ENCODE data around the gene LMO2.
A peak's percentile ranks its signal among the peaks of the same experiment; 100 is the strongest.

LMO2 gene

DNA sequence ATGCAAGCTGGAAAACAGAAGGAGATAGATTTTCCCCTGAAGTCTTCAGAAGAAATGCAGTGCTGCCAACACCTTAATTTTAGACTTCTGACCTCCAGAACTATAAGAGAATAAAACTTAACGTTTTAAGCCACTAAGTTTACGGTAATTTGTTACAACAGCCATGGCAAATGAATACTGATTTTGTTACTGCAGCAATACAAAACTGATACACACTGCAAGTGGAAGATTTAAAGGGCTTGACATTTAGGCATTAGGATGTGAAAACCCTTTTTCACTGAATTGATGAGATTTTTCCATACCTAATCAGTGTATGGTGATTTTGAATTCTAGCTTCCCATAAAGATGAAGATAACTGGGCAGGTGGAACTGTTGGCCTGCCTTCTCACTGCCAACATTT lies 22.1 kb upstream of the LMO2 start:
- no peak for DNase-seq (ENCODE audit: low read depth)

- no peak for DNase-seq (ENCODE audit: low read depth)
Observed at GRCh38 chr11:33912405-33913361, 20.8 kb upstream of the LMO2 start.

DNA sequence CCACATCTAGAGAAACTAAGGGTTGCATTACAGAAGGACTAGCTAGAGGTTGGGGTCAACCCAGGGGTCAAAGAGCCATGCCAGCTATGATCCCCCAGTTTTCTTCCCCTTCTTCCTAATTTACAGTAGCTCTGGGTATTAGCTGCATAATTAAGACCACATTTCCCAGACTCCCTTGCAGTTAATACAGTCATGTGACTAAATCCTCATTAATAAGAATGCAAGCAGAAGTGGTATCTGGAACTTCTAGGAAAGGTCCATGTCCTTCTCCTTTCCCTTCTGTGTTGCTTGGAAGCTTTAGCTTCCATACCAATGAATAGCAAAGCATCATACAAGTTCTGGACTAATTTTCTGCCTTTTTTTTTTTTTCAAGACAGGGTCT lies 19.1 kb upstream of the LMO2 start:
- DNase-seq (ENCODE audit: low read depth), result no peak

DNA sequence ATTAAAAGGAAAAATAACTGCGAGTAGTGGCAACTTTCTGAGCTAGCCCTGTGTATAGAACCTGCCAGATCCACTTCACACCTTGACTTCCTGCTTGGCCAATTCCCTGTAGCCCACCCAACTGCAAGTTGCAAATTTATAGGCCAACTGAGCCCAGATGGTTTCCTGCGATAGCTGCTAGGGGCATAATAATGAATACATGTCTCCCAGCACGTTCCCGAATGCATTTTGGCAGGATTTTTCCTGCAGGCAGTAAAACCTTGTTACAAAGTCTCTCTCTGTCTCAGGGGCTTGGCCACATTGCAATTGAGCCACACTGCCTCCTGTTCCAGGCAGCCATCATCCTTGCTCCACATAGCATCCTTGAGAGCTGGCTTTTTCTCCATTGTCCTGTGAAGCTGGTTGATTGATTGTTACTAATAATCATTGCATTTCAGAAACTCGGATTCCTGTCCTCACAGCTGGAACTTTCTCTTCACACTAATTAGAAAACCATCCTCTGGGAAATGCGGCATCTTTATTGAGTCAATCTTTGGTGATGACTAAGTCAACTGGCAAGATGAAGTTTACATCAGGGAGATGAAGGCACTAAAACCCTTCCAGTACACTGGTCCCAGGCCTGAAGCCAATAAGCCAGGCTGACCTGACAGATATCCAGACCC lies 18.6 kb upstream of the LMO2 start:
- no peak for DNase-seq (ENCODE audit: low read depth)

GRCh38 chr11:33909552-33909951 lies 17.7 kb upstream of the LMO2 start:
- no peak for DNase-seq (ENCODE audit: low read depth)

DNA sequence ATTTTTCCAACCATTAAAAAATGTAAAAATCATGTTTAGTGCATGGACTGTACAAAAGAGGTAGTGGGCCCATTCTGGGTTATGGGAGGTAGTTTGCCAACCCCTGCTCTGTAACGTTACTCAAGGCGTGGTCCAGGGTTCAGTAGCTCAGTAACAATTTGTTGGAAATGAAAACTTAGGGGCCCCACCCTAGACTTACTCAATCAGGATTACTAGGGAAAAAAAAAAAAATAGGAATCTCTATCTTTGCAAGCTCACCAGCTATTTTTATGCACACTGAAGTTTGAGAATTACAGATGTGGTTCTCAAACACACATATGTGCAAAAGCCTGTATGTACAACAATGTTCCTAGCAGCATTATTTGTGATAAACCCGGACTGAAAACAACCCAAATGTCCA lies 17.3 kb upstream of the LMO2 start:
- DNase-seq (ENCODE audit: low read depth), result no peak

GRCh38 chr11:33907421-33907820 lies 15.5 kb upstream of the LMO2 start:
- no peak for DNase-seq (ENCODE audit: low read depth)

DNA sequence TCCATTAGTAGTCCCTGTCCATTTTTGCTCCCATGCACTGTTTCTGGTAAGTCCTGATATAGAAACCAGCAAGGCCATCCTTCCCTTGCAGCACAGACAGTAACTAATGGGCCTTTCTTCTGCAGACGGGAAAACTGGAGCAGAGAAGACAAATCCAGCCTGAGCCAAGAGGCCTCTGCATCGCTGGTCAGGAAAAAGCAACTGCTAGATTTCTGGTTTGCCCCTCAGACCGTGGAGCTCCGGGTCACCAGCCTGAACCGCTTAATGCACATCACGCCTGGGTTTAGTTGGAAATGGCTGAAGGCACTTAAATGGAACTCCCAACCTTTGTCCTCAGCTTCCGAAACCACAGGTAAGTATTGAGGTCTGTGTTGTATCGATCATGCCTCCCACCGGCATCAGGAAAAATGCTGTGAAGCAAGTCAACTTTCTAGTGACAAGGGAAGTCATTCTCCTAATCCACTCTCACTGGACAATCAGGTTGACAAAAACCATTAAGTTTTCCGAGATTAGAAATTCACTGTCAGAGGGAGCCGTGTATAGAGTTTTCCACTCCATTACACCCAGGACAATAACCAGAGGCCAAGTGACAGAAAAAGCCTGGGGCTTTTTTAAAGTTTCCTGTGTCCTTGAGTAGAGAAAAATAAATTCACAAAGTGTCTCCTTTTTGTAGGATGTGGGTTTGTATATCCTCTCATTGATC lies 14.8 kb upstream of the LMO2 start:
- no peak for DNase-seq (ENCODE audit: low read depth)

GRCh38 chr11:33904102-33904501 lies 12.2 kb upstream of the LMO2 start:
- DNase-seq (ENCODE audit: low read depth), result no peak

DNA sequence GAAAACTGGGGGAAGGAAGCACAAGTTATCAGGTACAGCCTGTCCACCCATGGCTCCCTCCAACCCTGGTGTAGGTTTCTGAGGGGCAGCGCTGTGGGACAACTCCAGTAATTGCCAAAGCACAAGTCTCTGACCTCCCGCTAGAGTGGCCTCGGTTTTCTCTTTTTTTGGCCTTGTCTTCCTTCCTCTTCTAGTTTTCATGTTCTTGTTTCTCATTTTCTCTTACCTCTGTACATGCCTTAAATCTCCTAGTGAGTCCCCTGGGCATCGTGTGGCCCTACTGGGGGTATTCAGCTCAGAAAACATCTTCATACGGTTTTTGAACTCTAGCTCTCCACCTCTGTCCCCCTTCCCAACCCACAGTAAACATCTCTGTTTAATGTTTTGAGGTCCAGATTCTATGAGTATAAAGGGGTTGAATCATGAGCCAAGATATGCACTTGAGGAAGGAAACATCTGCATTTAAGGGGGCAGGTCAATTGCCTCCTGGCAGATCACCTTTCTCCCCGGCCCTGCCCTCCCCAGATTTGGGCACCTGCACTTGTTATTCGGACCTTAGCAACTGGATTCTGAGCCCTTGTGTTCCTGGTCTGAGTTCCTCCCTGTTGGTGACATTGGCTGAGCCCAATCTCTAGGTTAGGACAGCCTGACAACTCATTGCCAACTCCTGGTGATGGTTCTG lies 8.4 kb upstream of the LMO2 start:
- no peak for DNase-seq (ENCODE audit: low read depth)

DNA sequence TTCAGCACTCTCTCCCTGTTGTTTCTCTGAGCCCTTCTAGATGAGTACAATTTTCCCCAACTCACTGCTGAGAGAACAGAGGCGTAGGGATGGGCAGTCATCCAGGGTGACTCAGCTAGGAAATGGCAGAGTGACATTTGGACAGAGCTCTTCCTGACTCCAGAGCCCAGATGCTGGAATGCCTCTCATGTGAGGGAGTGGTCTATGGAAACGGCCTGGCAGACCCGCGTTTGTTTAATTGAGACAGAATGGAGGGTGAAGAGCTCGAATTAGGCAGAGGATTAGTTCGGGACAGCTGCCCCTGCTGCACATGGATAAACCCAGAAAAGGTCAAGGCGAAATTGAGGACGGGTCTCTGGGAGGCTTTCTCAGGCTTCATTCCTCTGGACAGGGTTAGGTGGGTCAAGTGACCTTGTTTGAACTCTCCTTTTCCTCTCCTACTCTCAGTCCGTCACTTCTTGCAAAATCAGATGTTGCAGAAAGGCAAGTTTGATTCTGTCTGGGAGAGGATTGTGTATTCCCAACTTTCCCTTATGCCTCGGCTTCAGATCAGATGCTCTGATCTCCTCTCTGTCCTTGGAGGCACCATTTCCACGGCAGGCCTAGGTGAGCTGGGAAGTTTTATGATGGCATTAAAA lies 7.6 kb upstream of the LMO2 start:
- DNase-seq (ENCODE audit: low read depth), result no peak

GRCh38 chr11:33898957-33899356 lies 7.1 kb upstream of the LMO2 start:
- DNase-seq (ENCODE audit: low read depth), result no peak

DNA sequence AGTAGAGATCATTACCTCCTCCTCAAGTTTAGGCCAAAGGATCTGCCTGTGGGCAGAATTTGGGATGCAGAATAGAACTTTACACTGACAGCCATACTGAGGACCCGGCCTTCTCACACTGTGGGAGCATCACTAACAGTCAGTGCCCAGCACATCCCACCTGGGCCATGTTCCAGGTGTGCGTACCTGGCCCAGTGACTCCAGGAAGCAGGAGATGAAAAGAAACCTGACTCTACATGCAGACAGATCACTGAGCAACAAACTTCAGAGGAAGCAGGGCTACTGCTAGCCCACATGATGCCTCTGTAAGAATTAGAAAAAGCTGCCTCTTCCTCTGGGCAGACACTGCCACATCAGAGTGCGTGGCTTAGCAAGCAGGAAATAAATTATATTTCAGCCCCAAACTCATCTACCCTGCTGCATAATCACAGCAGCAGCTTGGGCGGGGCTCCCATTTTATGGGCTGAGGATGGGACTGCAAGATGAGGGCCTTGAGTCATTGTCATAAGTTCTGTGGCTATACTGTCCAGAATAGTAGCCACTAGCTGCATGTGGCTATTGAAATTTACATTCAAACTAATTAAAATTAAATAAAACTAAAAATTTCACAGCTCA lies 6.0 kb upstream of the LMO2 start:
- no peak for DNase-seq (ENCODE audit: low read depth)

DNA sequence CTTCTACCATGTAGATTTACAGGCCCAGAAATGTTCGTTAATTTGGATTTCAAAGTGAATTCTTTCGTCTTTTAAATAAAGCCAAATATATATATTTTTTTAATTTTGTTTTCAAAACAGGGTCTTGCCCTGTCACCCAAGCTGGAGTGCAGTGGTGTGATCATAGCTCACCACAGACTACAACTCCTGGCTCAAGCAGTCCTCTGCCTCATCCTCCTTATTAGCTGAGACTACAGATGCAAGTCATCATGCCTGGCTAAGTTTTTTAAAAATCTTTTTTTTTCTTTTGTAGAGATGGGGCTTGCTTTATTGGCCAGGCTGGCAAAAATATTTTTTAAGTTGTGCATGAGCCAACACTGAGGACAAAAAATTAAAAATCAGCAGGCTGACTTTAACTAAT lies 5.0 kb upstream of the LMO2 start:
- DNase-seq (ENCODE audit: low read depth), result no peak

- no peak for DNase-seq (ENCODE audit: low read depth)
Observed at GRCh38 chr11:33895752-33896137, 3.9 kb upstream of the LMO2 start.

DNA sequence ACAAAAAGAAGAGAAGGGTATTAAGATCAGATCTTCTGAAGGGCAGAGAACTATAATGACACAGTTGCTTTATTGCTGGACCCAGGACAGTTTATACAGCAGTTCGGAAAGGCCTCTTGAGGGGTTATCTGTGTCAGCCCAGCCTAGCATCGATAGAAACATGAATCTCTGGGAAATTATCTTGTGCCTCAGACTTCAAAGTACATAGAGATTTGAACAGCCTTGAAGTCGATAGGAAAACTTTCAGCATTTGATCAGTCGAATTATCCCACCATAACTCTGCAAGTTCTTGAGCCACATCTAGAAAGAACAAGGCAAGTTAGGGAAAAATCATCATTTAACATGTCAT lies 2.5 kb upstream of the LMO2 start:
- no peak for DNase-seq (ENCODE audit: low read depth)

- peak; percentile 67 for DNase-seq (ENCODE audit: low read depth)
Observed at GRCh38 chr11:33893711-33894397, 2.0 kb upstream of the LMO2 start.

- DNase-seq (ENCODE audit: low read depth), result no peak
Observed at GRCh38 chr11:33892906-33893594, 1.2 kb upstream of the LMO2 start.

DNA sequence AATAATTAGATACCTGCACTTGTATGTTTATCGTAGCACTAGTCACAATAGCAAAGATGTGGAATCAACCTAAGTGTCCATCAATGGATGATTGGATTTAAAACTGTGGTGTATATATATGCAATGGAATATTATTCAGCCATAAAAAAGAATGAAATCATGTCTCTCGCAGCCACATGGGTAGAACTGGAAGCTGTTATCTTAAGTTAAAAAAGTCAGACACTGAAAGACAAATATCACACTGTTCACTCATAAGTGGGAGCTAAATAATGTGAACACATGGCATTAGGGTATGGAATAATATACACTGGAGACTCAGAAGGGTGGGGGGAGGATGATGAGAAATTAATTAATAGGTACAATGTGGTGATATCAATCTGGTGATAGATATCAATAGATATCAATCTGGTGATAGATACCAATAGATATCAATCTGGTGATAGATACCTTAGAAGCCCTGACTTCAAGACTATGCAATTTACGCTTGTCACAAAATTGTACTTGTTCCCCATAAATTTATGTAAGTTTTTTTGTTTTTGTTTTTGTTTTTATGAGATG lies 2.0 kb downstream of the LMO2 start:
- DNase-seq (ENCODE audit: low read depth), result no peak

GRCh38 chr11:33889296-33889695 lies 2.6 kb downstream of the LMO2 start:
- DNase-seq (ENCODE audit: low read depth), result no peak
